ENCODE data around the gene COL7A1. TPM values are rescaled to one million over a fixed set of nuclear protein-coding genes. Genes with fewer than 3 reads are reported as not detected.

The COL7A1 gene
- total RNA-seq (10 to 100 TPM in 1 of 2 donors, 1 to 10 TPM in 1; 8.9 to 18.7 TPM), polyA plus RNA-seq (1 to 10 TPM; 4.3 to 8.2 TPM)
- long read RNA-seq, donor 1 = 0 reads
- long read RNA-seq, donor 2, partial matches to known transcripts = 0 of 1 reads
- long read RNA-seq, donor 2, other reads (novel, unspliced or antisense) = 0 of 1 reads
- long read RNA-seq, donor 3 = 0 reads
- long read RNA-seq, donor 4, partial matches to known transcripts = 0 of 1 reads
- long read RNA-seq, donor 4, other reads (novel, unspliced or antisense) = 0 of 1 reads
- long read RNA-seq, donor 5 = 0 reads

- TF ChIP-seq CTCF (IDR thresholded peaks at IDR 0.05; ENCODE audit: control extremely low read depth, extremely low read depth) = no peak
- Histone ChIP-seq H3K9me3 (ENCODE audit: control insufficient read depth in 4 of 4, insufficient read depth in 3 of 4, low read length in 3 of 4) (no peaks in the 10 kb centered on the region), H3K4me3 (no peak within 1 kb of the TSS), H3K36me3 (ENCODE audit: control insufficient read depth in 4 of 4, insufficient read depth in 4 of 4, low read length in 4 of 4) (peaks cover 0 to 26% (median 12%) of the 10 kb centered on the region in 4 donors), H3K4me1 (ENCODE audit: control insufficient read depth in 5 of 5, insufficient read depth in 5 of 5, low read length in 5 of 5) (peaks cover 2 to 36% (median 11%) of the 10 kb centered on the region in 5 donors), H3K9ac (ENCODE audit: insufficient read depth in 1 of 2, low read length in 2 of 2) (peak within 1 kb of the TSS; percentile 11 to 23), H3K27ac (ENCODE audit: low read depth in 1 of 2, low read length in 1 of 2) (no peak within 1 kb of the TSS), H3K27me3 (ENCODE audit: control insufficient read depth in 3 of 3, insufficient read depth in 3 of 3, low read length in 2 of 3) (peaks cover 0 to 17% (median 0%) of the 10 kb centered on the region in 3 donors)
- no peak for ATAC-seq (ENCODE audit: insufficient read depth, low FRiP score)
- peak; percentile 9 to 33 (median 23) for DNase-seq
- WGBS, 2 donors = 5 to 18% methylated on average over 31 to 35 of the region's 35 CpGs
These were observed at the start of gene COL7A1 for GRCh38 chr3:48595075-48595525. TSS of gene COL7A1 (minus strand) at chr3:48595329. CDS start at chr3:48595159, 170 bp downstream.

DNA sequence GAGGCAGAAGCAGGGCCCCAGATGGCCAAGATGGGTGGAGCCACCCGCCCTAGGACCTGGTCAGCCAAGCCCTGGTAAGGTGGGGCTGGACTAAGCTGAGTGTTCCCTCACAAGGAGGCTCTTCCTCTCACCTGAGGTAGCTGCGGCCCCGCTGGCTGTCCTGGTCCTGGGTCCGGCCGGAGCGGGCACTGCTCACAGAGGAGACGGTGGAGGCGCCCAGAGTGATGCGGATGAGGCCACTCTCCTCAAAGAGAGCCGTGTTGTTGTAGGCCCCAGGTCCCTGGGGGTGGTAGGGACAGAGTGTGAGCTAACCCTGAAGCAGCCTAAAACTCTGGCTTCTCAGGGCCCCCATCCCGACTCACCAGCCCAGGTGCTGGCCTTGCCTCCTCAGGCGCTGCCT is 47.5 kb upstream of the COL7A1 start:
- Histone ChIP-seq H3K4me1 (ENCODE audit: control insufficient read depth in 5 of 5, insufficient read depth in 5 of 5, low read length in 5 of 5) (peaks cover 0 to 3% (median 0%) of the 10 kb centered on the region in 5 donors), H3K9me3 (ENCODE audit: control insufficient read depth in 4 of 4, insufficient read depth in 3 of 4, low read length in 3 of 4) (no peaks in the 10 kb centered on the region), H3K36me3 (ENCODE audit: control insufficient read depth in 4 of 4, insufficient read depth in 4 of 4, low read length in 4 of 4) (no peaks in the 10 kb centered on the region), H3K27me3 (ENCODE audit: control insufficient read depth in 3 of 3, insufficient read depth in 3 of 3, low read length in 2 of 3) (no peaks in the 10 kb centered on the region), H3K4me3 (no peak overlapping the region), H3K9ac (ENCODE audit: insufficient read depth in 1 of 2, low read length in 2 of 2) (no peak overlapping the region), H3K27ac (ENCODE audit: low read depth in 1 of 2, low read length in 1 of 2) (no peak overlapping the region)
- TF ChIP-seq CTCF (IDR thresholded peaks at IDR 0.05; ENCODE audit: control extremely low read depth, extremely low read depth) = no peak
- ATAC-seq (ENCODE audit: insufficient read depth, low FRiP score) = no peak
- 94 to 97% methylated on average over 12 of the region's 12 CpGs for WGBS, 2 donors
- no peak for DNase-seq

DNA sequence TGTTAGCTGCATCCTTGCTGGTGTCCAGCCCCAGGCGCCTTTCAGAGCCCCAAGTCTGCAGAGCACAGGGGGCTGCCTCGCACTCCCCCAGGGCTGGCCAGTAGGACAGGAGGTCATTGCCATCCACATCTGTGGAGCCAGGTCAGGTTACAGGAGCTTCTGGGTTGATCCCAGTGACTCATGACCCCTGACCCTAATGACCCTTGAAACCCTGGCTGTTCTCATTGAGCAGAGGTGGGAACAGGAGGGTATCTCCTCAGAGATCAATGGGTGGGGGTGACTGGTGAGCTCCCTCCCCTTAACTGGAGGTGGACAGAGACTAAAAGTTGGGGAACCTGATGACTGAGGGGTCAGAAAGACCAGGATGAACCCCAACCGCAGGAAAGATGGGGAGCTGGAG is 46.3 kb upstream of the COL7A1 start:
- Histone ChIP-seq H3K27me3 (ENCODE audit: control insufficient read depth in 3 of 3, insufficient read depth in 3 of 3, low read length in 2 of 3) (no peaks in the 10 kb centered on the region), H3K4me1 (ENCODE audit: control insufficient read depth in 5 of 5, insufficient read depth in 5 of 5, low read length in 5 of 5) (peaks cover 0 to 7% (median 0%) of the 10 kb centered on the region in 5 donors), H3K9ac (ENCODE audit: insufficient read depth in 1 of 2, low read length in 2 of 2) (no peak overlapping the region), H3K36me3 (ENCODE audit: control insufficient read depth in 4 of 4, insufficient read depth in 4 of 4, low read length in 4 of 4) (no peaks in the 10 kb centered on the region), H3K27ac (ENCODE audit: low read depth in 1 of 2, low read length in 1 of 2) (no peak overlapping the region), H3K4me3 (no peak overlapping the region), H3K9me3 (ENCODE audit: control insufficient read depth in 4 of 4, insufficient read depth in 3 of 4, low read length in 3 of 4) (no peaks in the 10 kb centered on the region)
- DNase-seq (no peak), ATAC-seq (ENCODE audit: insufficient read depth, low FRiP score) (no peak)
- no peak for TF ChIP-seq CTCF (IDR thresholded peaks at IDR 0.05; ENCODE audit: control extremely low read depth, extremely low read depth)
- WGBS, 2 donors = 94 to 100% methylated on average over 3 of the region's 3 CpGs

All from lung (tissue), 16 donors.